GM21717 (cell line): ENCODE data around the gene CLIC4.
"Not testable (repeated sequence)": the region's sequence is repeated elsewhere in the genome, so short reads cannot be mapped to it uniquely, and the experiment has no call there.

Experiments
- ATAC-seq: cut with Tn5 transposase; IDR thresholded peaks from one replicate; pipeline ENCODE4 v1.9.1; 2021; ENCODE audit warnings: mild to moderate bottlenecking, moderate library complexity; ENCODE audit not compliant: unreplicated experiment

The CLIC4 gene

GRCh38 chr1:24717887-24718650, 27.2 kb upstream of the CLIC4 start:
- ATAC-seq = no peak

GRCh38 chr1:24720152-24720551, 25.1 kb upstream of the CLIC4 start:
- ATAC-seq = no peak

- no peak for ATAC-seq
Measured at GRCh38 chr1:24721533-24721932, 23.7 kb upstream of the CLIC4 start.

- ATAC-seq = not testable (repeated sequence)
Measured at GRCh38 chr1:24722073-24723035, 22.9 kb upstream of the CLIC4 start.

GRCh38 chr1:24724345-24725208, 20.7 kb upstream of the CLIC4 start:
- ATAC-seq = no peak

GRCh38 chr1:24725209-24725651, 20.0 kb upstream of the CLIC4 start:
- no peak for ATAC-seq

- ATAC-seq = no peak
Measured at GRCh38 chr1:24726741-24727140, 18.5 kb upstream of the CLIC4 start.

GRCh38 chr1:24727501-24728216, 17.6 kb upstream of the CLIC4 start:
- peak; percentile 90 for ATAC-seq

GRCh38 chr1:24728982-24729381, 16.3 kb upstream of the CLIC4 start:
- ATAC-seq = no peak

GRCh38 chr1:24732186-24732885, 12.9 kb upstream of the CLIC4 start:
- ATAC-seq = no peak

GRCh38 chr1:24733342-24733741, 11.9 kb upstream of the CLIC4 start:
- ATAC-seq = peak; percentile 71

- no peak for ATAC-seq
Measured at GRCh38 chr1:24735156-24735508, 10.1 kb upstream of the CLIC4 start.

- no peak for ATAC-seq
Measured at GRCh38 chr1:24735509-24736375, 9.5 kb upstream of the CLIC4 start.

- no peak for ATAC-seq
Measured at GRCh38 chr1:24737368-24738117, 7.7 kb upstream of the CLIC4 start.

- no peak for ATAC-seq
Measured at GRCh38 chr1:24739241-24739640, 6.0 kb upstream of the CLIC4 start.

- no peak for ATAC-seq
Measured at GRCh38 chr1:24742090-24742938, 2.9 kb upstream of the CLIC4 start.
